ENCODE results near the gene MPPED2. TPM values are rescaled to one million over a fixed set of nuclear protein-coding genes. Genes with fewer than 3 reads are reported as not detected.

The MPPED2 gene
- total RNA-seq, 3 donors from 2014 or later (not counting 1 experiment from before 2014, with no cell fraction given): 0.99 to 4.2 (median 2.5) TPM

DNA sequence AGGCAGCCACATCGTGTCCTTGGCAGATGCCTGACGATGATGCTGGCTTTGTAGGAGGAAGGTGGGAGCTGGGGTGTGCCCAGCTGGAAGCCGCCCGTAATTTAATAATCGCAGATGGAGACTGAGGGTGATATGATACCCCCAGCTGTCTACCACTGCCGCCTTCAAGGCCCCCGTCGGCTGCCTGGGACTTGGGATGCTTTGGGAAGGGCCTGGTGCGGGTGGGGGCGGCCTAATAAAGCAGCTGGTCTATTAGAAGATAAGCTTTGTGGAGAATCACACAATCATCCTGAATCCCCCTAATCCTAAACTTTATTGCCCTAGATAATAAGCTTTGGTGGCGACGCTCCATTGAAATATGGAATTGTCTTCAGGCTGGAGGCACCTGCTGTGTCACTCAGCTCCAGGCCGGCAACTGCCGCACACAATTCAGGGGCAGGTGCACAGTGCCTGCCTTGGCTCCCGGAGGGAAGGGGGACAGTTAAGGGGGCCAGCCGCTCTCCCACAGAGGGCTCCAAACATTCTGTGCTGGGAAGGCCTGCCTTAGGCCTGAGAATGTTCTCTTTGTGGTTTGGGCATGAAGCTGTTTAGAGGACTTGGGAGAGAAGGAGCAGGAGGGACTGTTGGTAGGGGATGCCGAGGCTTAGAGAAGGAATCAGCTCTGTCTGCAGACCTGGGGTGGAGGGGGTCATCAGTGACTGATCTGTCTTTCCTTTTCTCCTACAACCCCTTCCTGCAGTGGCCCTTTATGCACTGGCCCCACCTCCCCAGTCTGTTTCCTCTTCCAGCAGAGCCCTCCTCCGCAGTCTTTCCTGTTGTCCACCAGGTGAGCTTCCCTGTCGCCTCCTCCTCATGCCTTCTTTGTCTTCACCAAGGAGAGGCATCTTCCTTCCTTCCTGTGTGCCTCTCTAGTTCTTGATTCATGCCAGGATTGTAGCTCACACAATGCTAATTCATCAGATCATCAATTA, 198.0 kb downstream of the MPPED2 start:
- Histone ChIP-seq H3K27ac (ENCODE audit: low read length) (no peak overlapping the region), H3K9me3 (ENCODE audit: control insufficient read depth, insufficient read depth, low read length) (no peaks in the 10 kb centered on the region), H3K4me1 (ENCODE audit: control insufficient read depth, insufficient read depth, low read length) (peaks cover 8% of the 10 kb centered on the region), H3K36me3 (ENCODE audit: control insufficient read depth, insufficient read depth, low read length) (no peaks in the 10 kb centered on the region), H3K4me3 (ENCODE audit: low read length) (no peak overlapping the region), H3K27me3 (ENCODE audit: control insufficient read depth, insufficient read depth, low read length) (no peaks in the 10 kb centered on the region)
- H3K27me3 Mint-ChIP-seq (ENCODE audit: low read depth in 2 of 2): no peaks in the 10 kb centered on the region
- DNase-seq (no peak), ATAC-seq (no peak)
- H3K9me3 Mint-ChIP-seq: no peaks in the 10 kb centered on the region
- 87% methylated on average over 16 of the region's 19 CpGs for WGBS (ENCODE audit: insufficient coverage)
- no peaks in the 10 kb centered on the region for H3K36me3 Mint-ChIP-seq
- peaks cover 10% of the 10 kb centered on the region in 2 donors for H3K4me1 Mint-ChIP-seq
- peak overlapping the region; percentile 8 to 35 for H3K27ac Mint-ChIP-seq
- intact Hi-C loops (cut with micrococcal nuclease): no loop called here
- TF ChIP-seq, protein P1, sequence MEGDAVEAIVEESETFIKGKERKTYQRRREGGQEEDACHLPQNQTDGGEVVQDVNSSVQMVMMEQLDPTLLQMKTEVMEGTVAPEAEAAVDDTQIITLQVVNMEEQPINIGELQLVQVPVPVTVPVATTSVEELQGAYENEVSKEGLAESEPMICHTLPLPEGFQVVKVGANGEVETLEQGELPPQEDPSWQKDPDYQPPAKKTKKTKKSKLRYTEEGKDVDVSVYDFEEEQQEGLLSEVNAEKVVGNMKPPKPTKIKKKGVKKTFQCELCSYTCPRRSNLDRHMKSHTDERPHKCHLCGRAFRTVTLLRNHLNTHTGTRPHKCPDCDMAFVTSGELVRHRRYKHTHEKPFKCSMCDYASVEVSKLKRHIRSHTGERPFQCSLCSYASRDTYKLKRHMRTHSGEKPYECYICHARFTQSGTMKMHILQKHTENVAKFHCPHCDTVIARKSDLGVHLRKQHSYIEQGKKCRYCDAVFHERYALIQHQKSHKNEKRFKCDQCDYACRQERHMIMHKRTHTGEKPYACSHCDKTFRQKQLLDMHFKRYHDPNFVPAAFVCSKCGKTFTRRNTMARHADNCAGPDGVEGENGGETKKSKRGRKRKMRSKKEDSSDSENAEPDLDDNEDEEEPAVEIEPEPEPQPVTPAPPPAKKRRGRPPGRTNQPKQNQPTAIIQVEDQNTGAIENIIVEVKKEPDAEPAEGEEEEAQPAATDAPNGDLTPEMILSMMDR (IDR thresholded peaks at IDR 0.05): no peak
- H3K4me3 Mint-ChIP-seq: no peak overlapping the region

DNA sequence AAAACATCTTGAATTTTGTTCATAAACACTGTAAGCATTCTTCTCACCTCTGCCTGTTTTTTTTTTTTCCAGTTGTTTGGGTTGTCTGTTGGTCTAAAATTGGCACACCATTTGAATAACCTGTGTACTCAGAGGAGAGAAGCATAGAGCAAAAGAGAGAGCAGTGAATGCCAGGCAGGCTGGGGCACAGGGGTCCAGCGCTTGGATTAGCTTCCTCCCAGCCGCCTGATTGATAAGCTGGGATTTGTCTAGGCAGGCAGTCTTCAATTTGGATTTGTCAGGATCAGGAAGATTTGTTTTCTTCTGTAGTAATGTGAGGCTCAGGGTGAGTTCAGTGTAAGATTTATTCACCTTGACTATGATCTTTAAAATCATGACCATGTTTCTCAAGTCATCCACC, 204.3 kb downstream of the MPPED2 start:
- no peak overlapping the region for H3K4me3 Mint-ChIP-seq
- no peaks in the 10 kb centered on the region for H3K4me1 Mint-ChIP-seq
- WGBS (ENCODE audit: insufficient coverage): 87% methylated on average over 2 of the region's 2 CpGs
- TF ChIP-seq, protein P1 (IDR thresholded peaks at IDR 0.05): no peak
- intact Hi-C loops (cut with micrococcal nuclease): no loop called here
- H3K36me3 Mint-ChIP-seq: no peaks in the 10 kb centered on the region
- Histone ChIP-seq H3K9me3 (ENCODE audit: control insufficient read depth, insufficient read depth, low read length) (no peaks in the 10 kb centered on the region), H3K27me3 (ENCODE audit: control insufficient read depth, insufficient read depth, low read length) (no peaks in the 10 kb centered on the region), H3K4me3 (ENCODE audit: low read length) (no peak overlapping the region), H3K4me1 (ENCODE audit: control insufficient read depth, insufficient read depth, low read length) (no peaks in the 10 kb centered on the region), H3K36me3 (ENCODE audit: control insufficient read depth, insufficient read depth, low read length) (no peaks in the 10 kb centered on the region), H3K27ac (ENCODE audit: low read length) (no peak overlapping the region)
- DNase-seq (no peak), ATAC-seq (no peak)
- H3K27me3 Mint-ChIP-seq (ENCODE audit: low read depth in 2 of 2): peaks cover 0 to 5% of the 10 kb centered on the region in 2 donors
- no peak overlapping the region for H3K27ac Mint-ChIP-seq
- H3K9me3 Mint-ChIP-seq: no peaks in the 10 kb centered on the region

DNA sequence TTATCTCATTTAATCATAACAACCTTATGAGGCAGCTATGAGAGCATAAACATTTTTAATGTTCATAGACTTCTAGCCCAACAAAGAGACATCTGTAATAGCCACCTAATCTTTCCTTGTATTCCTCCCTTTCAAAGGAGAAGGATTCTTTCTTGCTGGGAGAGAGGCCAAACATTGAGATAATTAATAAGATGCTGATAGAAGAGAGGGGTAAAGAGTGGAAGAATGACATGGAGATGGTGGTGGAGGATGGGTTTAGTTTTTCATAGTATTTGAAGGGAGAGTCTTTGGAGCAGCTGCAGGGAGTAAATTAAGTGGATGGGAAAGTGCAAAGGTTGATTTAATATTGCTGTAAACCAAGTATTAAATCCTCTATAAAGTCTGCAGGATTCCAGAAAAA, 205.3 kb downstream of the MPPED2 start:
- no peak overlapping the region for H3K27ac ChIP-seq (ENCODE audit: low read length)
- Mint-ChIP-seq H3K27ac (no peak overlapping the region), H3K27me3 (ENCODE audit: low read depth in 2 of 2) (peaks cover 0 to 5% of the 10 kb centered on the region in 2 donors), H3K4me1 (no peaks in the 10 kb centered on the region), H3K4me3 (no peak overlapping the region), H3K36me3 (no peaks in the 10 kb centered on the region), H3K9me3 (no peaks in the 10 kb centered on the region)
- no peaks in the 10 kb centered on the region for H3K27me3 ChIP-seq (ENCODE audit: control insufficient read depth, insufficient read depth, low read length)
- TF ChIP-seq, protein P1 (IDR thresholded peaks at IDR 0.05): no peak
- H3K36me3 ChIP-seq (ENCODE audit: control insufficient read depth, insufficient read depth, low read length): no peaks in the 10 kb centered on the region
- H3K9me3 ChIP-seq (ENCODE audit: control insufficient read depth, insufficient read depth, low read length): no peaks in the 10 kb centered on the region
- no peak overlapping the region for H3K4me3 ChIP-seq (ENCODE audit: low read length)
- ATAC-seq: no peak
- no peak for DNase-seq
- H3K4me1 ChIP-seq (ENCODE audit: control insufficient read depth, insufficient read depth, low read length): no peaks in the 10 kb centered on the region
- intact Hi-C loops (cut with micrococcal nuclease): no loop called here

Measured in natural killer cell (primary cell).